ENCODE data around the gene ISCU. TPM values are rescaled to one million over a fixed set of nuclear protein-coding genes. Genes with fewer than 3 reads are reported as not detected.
A peak's percentile ranks its signal among the peaks of the same experiment; 100 is the strongest.
"Not testable (repeated sequence)": the region's sequence is repeated elsewhere in the genome, so short reads cannot be mapped to it uniquely, and the experiment has no call there.

ISCU gene
- total RNA-seq, 1 donor from 2014 or later = 74.9 TPM

GRCh38 chr12:108567406-108568337 lies 5.3 kb downstream of the ISCU start:
- no peak for DNase-seq (ENCODE audit: low spot score)
- no peaks in the 10 kb centered on the region for H3K27me3 Mint-ChIP-seq (ENCODE audit: insufficient read depth)
- peak overlapping the region; percentile 77 for H3K4me3 Mint-ChIP-seq
- peaks cover 72% of the 10 kb centered on the region for H3K4me1 Mint-ChIP-seq (ENCODE audit: low read depth)
- H3K27ac Mint-ChIP-seq = peak overlapping the region; percentile 88
- H3K36me3 Mint-ChIP-seq (ENCODE audit: low read depth) = peaks cover 44% of the 10 kb centered on the region
- H3K9me3 Mint-ChIP-seq = no peaks in the 10 kb centered on the region
- intact Hi-C loops (cut with micrococcal nuclease) = loop anchor here (1.0 to 10.0 kb wide), 3 partner anchors 123 to 587 kb away; no protein-coding TSS in a partner anchor

- Mint-ChIP-seq H3K4me3 (peak overlapping the region; percentile 77), H3K27me3 (ENCODE audit: insufficient read depth) (no peaks in the 10 kb centered on the region), H3K36me3 (ENCODE audit: low read depth) (peaks cover 43% of the 10 kb centered on the region), H3K9me3 (no peaks in the 10 kb centered on the region), H3K27ac (peak overlapping the region; percentile 88), H3K4me1 (ENCODE audit: low read depth) (peaks cover 75% of the 10 kb centered on the region)
- intact Hi-C loops (cut with micrococcal nuclease) = loop anchor here (1.0 to 10.0 kb wide), 6 partner anchors 8 to 586 kb away; partner anchors contain the start of gene SELPLG
- peak; percentile 76 for DNase-seq (ENCODE audit: low spot score)
These were observed 6.2 kb downstream of the ISCU start for GRCh38 chr12:108568338-108569154.

- Mint-ChIP-seq H3K4me3 (no peak overlapping the region), H3K36me3 (ENCODE audit: low read depth) (peaks cover 30% of the 10 kb centered on the region), H3K4me1 (ENCODE audit: low read depth) (peaks cover 78% of the 10 kb centered on the region), H3K27me3 (ENCODE audit: insufficient read depth) (no peaks in the 10 kb centered on the region), H3K9me3 (no peaks in the 10 kb centered on the region), H3K27ac (no peak overlapping the region)
- no peak for DNase-seq (ENCODE audit: low spot score)
- intact Hi-C loops (cut with micrococcal nuclease) = no loop called here
These were observed 8.6 kb downstream of the ISCU start for GRCh38 chr12:108570743-108571608.

DNA sequence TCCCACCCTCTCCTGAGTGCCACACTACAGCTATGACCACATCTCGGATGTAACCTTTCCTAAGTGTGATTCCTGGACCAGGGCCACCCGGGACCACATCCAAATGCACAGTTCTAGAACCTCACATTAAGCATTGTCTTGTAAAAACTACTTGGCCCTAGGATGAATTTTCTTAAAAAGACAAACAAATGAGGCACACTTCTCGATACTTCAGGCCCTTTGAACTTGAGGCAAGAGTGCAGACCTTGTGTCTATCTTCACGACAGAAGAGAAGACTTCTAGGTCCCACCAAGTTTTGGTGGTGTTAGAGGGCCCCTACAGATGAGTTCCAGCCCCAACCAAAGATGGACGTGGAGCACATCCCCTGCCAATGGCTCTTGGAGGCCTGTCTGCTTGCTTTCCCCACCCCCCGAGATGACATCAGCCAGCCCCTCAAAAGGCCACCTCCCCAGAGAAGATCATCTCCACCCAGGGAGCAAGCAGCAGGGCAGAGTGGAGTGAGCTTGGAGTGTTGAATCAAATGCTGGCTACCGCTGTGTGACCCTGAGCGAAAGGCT lies 9.3 kb downstream of the ISCU start:
- H3K9me3 Mint-ChIP-seq = no peaks in the 10 kb centered on the region
- no peak overlapping the region for H3K4me3 Mint-ChIP-seq
- no peaks in the 10 kb centered on the region for H3K27me3 Mint-ChIP-seq (ENCODE audit: insufficient read depth)
- DNase-seq (ENCODE audit: low spot score) = no peak
- H3K36me3 Mint-ChIP-seq (ENCODE audit: low read depth) = peaks cover 25% of the 10 kb centered on the region
- H3K4me1 Mint-ChIP-seq (ENCODE audit: low read depth) = peaks cover 76% of the 10 kb centered on the region
- intact Hi-C loops (cut with micrococcal nuclease) = no loop called here
- H3K27ac Mint-ChIP-seq = no peak overlapping the region

- peaks cover 71% of the 10 kb centered on the region for H3K4me1 Mint-ChIP-seq (ENCODE audit: low read depth)
- no peak overlapping the region for H3K27ac Mint-ChIP-seq
- H3K27me3 Mint-ChIP-seq (ENCODE audit: insufficient read depth) = no peaks in the 10 kb centered on the region
- DNase-seq (ENCODE audit: low spot score) = no peak
- no peak overlapping the region for H3K4me3 Mint-ChIP-seq
- intact Hi-C loops (cut with micrococcal nuclease) = no loop called here
- H3K36me3 Mint-ChIP-seq (ENCODE audit: low read depth) = peaks cover 19% of the 10 kb centered on the region
- no peaks in the 10 kb centered on the region for H3K9me3 Mint-ChIP-seq
These were observed 9.9 kb downstream of the ISCU start for GRCh38 chr12:108572166-108572790.

DNA sequence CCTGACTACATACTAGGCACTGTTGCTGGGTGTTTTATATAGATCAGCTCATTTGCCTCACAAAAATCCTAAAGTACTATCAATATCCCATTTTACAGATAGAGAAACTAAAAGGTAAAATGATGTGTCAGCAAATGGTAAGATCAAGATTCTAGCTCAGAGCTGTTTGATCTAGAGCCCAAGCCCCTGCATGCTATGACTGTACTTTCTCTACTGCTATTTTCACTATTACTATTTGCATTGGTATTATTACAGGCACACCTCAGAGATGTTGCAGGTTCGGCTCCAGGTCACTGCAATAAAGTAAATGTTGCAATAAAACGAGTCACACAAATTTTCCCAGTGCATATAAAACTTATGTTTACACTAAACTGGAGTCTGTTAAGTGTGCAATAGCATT lies 10.9 kb downstream of the ISCU start:
- Mint-ChIP-seq H3K36me3 (ENCODE audit: low read depth) (peaks cover 12% of the 10 kb centered on the region), H3K27me3 (ENCODE audit: insufficient read depth) (no peaks in the 10 kb centered on the region), H3K9me3 (peaks cover 6% of the 10 kb centered on the region), H3K4me3 (no peak overlapping the region), H3K27ac (no peak overlapping the region), H3K4me1 (ENCODE audit: low read depth) (peaks cover 60% of the 10 kb centered on the region)
- no peak for DNase-seq (ENCODE audit: low spot score)
- intact Hi-C loops (cut with micrococcal nuclease) = loop anchor here (1.0 kb wide), 1 partner anchor 11 kb away; the partner anchor contains the start of gene ISCU

GRCh38 chr12:108574276-108574675 lies 11.9 kb downstream of the ISCU start:
- H3K4me3 Mint-ChIP-seq; H3K27ac Mint-ChIP-seq; H3K27me3 Mint-ChIP-seq (ENCODE audit: insufficient read depth); DNase-seq (ENCODE audit: low spot score); intact Hi-C loops (cut with micrococcal nuclease): not testable (repeated sequence)
- Mint-ChIP-seq H3K36me3 (ENCODE audit: low read depth) (peaks cover 12% of the 10 kb centered on the region), H3K9me3 (peaks cover 15% of the 10 kb centered on the region), H3K4me1 (ENCODE audit: low read depth) (peaks cover 59% of the 10 kb centered on the region)

- Mint-ChIP-seq H3K27me3 (ENCODE audit: insufficient read depth) (peaks cover 4% of the 10 kb centered on the region), H3K4me1 (ENCODE audit: low read depth) (peaks cover 60% of the 10 kb centered on the region), H3K36me3 (ENCODE audit: low read depth) (peaks cover 9% of the 10 kb centered on the region), H3K27ac (no peak overlapping the region), H3K9me3 (peaks cover 15% of the 10 kb centered on the region), H3K4me3 (no peak overlapping the region)
- intact Hi-C loops (cut with micrococcal nuclease) = no loop called here
- no peak for DNase-seq (ENCODE audit: low spot score)
These were observed 13.0 kb downstream of the ISCU start for GRCh38 chr12:108575199-108575912.

- peaks cover 15% of the 10 kb centered on the region for H3K9me3 Mint-ChIP-seq
- H3K27me3 Mint-ChIP-seq (ENCODE audit: insufficient read depth) = peaks cover 4% of the 10 kb centered on the region
- DNase-seq (ENCODE audit: low spot score) = no peak
- intact Hi-C loops (cut with micrococcal nuclease) = no loop called here
- H3K27ac Mint-ChIP-seq = no peak overlapping the region
- peaks cover 9% of the 10 kb centered on the region for H3K36me3 Mint-ChIP-seq (ENCODE audit: low read depth)
- H3K4me3 Mint-ChIP-seq = no peak overlapping the region
- H3K4me1 Mint-ChIP-seq (ENCODE audit: low read depth) = peaks cover 50% of the 10 kb centered on the region
These were observed 14.4 kb downstream of the ISCU start for GRCh38 chr12:108576660-108577234.

DNA sequence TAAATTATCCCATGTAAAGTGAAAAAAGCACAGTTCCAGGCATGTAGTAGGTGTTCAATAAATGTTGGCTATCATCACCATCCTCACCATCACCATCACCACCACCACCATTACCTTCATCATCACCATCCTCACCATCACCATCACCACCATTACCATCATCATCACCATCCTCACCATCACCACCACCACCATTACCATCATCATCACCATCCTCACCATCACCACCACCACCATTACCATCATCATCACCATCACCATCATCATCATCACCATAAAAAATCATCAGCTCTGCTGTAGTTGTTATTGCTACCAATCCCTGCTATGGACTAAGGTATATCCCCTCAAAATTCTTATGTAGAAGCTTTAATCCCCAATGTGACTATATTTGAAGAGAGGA lies 15.1 kb downstream of the ISCU start:
- no peak overlapping the region for H3K4me3 Mint-ChIP-seq
- peaks cover 15% of the 10 kb centered on the region for H3K9me3 Mint-ChIP-seq
- no peak overlapping the region for H3K27ac Mint-ChIP-seq
- H3K36me3 Mint-ChIP-seq (ENCODE audit: low read depth) = peaks cover 9% of the 10 kb centered on the region
- peaks cover 43% of the 10 kb centered on the region for H3K4me1 Mint-ChIP-seq (ENCODE audit: low read depth)
- H3K27me3 Mint-ChIP-seq (ENCODE audit: insufficient read depth) = peaks cover 4% of the 10 kb centered on the region
- no peak for DNase-seq (ENCODE audit: low spot score)
- intact Hi-C loops (cut with micrococcal nuclease) = no loop called here

- H3K36me3 Mint-ChIP-seq (ENCODE audit: low read depth) = peaks cover 9% of the 10 kb centered on the region
- H3K9me3 Mint-ChIP-seq = peaks cover 15% of the 10 kb centered on the region
- H3K27ac Mint-ChIP-seq = peak overlapping the region; percentile 42
- H3K27me3 Mint-ChIP-seq (ENCODE audit: insufficient read depth) = peaks cover 5% of the 10 kb centered on the region
- H3K4me3 Mint-ChIP-seq = no peak overlapping the region
- intact Hi-C loops (cut with micrococcal nuclease) = no loop called here
- no peak for DNase-seq (ENCODE audit: low spot score)
- peaks cover 35% of the 10 kb centered on the region for H3K4me1 Mint-ChIP-seq (ENCODE audit: low read depth)
These were observed 15.9 kb downstream of the ISCU start for GRCh38 chr12:108578264-108578663.

All from activated T-helper 1 cell treated with anti-CD3 and anti-CD28 coated beads, Interleukin-12 subunit alpha, Interleukin-12 subunit beta, Interleukin-2, Interleukin-4 antibody, amounts not matched to agents 30 ng/mL and 10 ng/mL and 1 ng/mL, durations not matched to agents 14 hours and 24 hours and 36 hours (primary cell).